Measurements from ENCODE around the gene MYO1D. TPM values are rescaled to one million over a fixed set of nuclear protein-coding genes. Genes with fewer than 3 reads are reported as not detected.
A peak's percentile ranks its signal among the peaks of the same experiment; 100 is the strongest.
"Not testable (repeated sequence)": the region's sequence is repeated elsewhere in the genome, so short reads cannot be mapped to it uniquely, and the experiment has no call there.

The MYO1D gene
- 10 to 100 TPM; 14.7 to 22.6 TPM for total RNA-seq

- DNase-seq (peak; percentile 70 to 75), ATAC-seq (replicated peaks in 1 of 2) (peak; percentile 60 to 64)
- peaks cover 0 to 3% of the 10 kb centered on the region in 2 donors for H3K36me3 Mint-ChIP-seq (ENCODE audit: insufficient read depth in 2 of 2)
- H3K9me3 Mint-ChIP-seq = no peaks in the 10 kb centered on the region
- peak within 1 kb of the TSS; percentile 92 to 94 for H3K4me3 Mint-ChIP-seq
- peaks cover 12% of the 10 kb centered on the region for H3K27me3 Mint-ChIP-seq (ENCODE audit: low read depth)
- H3K27ac Mint-ChIP-seq = peak within 1 kb of the TSS; percentile 67
- peaks cover 16% of the 10 kb centered on the region for H3K4me1 Mint-ChIP-seq (ENCODE audit: low read depth)
Observed at GRCh38 chr17:32876417-32877163, at the start of gene MYO1D. TSS of gene MYO1D (minus strand) at chr17:32877124. CDS start at chr17:32876872, 252 bp downstream.

DNA sequence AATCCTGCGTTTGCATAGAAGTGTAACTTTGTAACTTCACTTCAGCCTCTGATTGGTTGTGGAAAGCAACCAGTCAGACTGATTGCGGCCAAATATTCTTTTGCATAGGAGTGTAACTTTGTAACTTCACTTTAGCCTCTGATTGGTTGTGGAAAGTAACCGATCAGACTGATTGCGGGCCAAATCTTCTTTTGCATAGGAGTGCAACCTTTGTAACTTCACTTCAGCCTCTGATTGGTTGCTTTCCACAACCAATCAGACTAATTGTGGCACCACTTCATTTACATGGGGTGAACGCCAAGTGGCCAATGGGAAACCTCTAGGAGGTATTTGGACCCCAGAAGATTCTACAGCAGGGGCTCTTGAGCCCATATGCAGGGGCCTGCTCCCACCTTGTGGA, 49.3 kb upstream of the MYO1D start:
- Mint-ChIP-seq H3K4me3 (no peak overlapping the region), H3K36me3 (ENCODE audit: insufficient read depth in 2 of 2) (no peaks in the 10 kb centered on the region), H3K9me3 (no peaks in the 10 kb centered on the region), H3K27me3 (ENCODE audit: low read depth) (no peaks in the 10 kb centered on the region), H3K27ac (no peak overlapping the region), H3K4me1 (ENCODE audit: low read depth) (no peaks in the 10 kb centered on the region)
- ATAC-seq (replicated peaks in 1 of 2) = no peak
- DNase-seq = no peak

DNA sequence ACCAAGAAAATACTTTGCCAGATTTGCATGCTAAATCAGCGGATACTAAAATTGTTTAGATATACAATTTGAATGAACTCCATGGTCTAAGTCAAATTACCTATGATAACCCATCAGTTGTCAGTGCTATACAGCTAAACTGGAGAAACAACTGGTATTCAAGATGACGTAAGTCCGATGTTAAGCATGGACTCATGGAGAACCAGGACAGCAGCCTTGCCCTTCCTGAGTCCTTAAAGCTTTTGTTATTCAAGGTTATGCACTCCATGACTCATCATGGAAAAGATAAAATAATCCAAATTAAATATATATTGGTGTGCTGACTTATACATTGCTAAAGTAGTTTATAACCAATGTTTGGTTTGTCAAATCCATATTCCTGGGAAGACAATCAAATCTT, 47.0 kb upstream of the MYO1D start:
- not testable (repeated sequence) for H3K4me1 Mint-ChIP-seq (ENCODE audit: low read depth); ATAC-seq (replicated peaks in 1 of 2); H3K4me3 Mint-ChIP-seq; DNase-seq; H3K36me3 Mint-ChIP-seq (ENCODE audit: insufficient read depth in 2 of 2); H3K9me3 Mint-ChIP-seq; H3K27ac Mint-ChIP-seq; H3K27me3 Mint-ChIP-seq (ENCODE audit: low read depth)

GRCh38 chr17:32921017-32921416, 44.1 kb upstream of the MYO1D start:
- no peak for DNase-seq
- no peaks in the 10 kb centered on the region for H3K36me3 Mint-ChIP-seq (ENCODE audit: insufficient read depth in 2 of 2)
- no peaks in the 10 kb centered on the region for H3K9me3 Mint-ChIP-seq
- no peak overlapping the region for H3K27ac Mint-ChIP-seq
- no peak overlapping the region for H3K4me3 Mint-ChIP-seq
- no peaks in the 10 kb centered on the region for H3K27me3 Mint-ChIP-seq (ENCODE audit: low read depth)
- peaks cover 17% of the 10 kb centered on the region for H3K4me1 Mint-ChIP-seq (ENCODE audit: low read depth)
- no peak for ATAC-seq (replicated peaks in 1 of 2)

DNA sequence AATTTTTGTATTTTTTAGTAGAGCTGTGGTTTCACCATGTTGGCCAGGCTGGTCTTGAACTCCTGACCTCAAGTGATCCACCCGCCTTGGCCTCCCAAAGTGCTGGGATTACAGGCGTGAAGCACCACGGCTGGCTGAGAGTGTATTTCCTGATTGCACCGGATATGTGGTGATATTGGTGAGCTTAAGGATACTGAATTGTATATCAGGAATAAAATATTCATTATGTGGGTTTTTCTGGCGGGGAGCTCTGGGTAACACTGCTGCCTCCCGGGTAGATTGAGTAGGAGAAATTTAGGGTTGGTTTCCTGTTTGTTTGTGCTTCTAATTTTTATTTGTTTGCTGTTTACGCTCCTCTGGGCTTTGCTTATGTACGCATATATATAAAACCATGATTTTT, 43.4 kb upstream of the MYO1D start:
- ATAC-seq (replicated peaks in 1 of 2) (no peak), DNase-seq (no peak)
- Mint-ChIP-seq H3K4me1 (ENCODE audit: low read depth) (peaks cover 24% of the 10 kb centered on the region), H3K36me3 (ENCODE audit: insufficient read depth in 2 of 2) (no peaks in the 10 kb centered on the region), H3K4me3 (no peak overlapping the region), H3K9me3 (no peaks in the 10 kb centered on the region), H3K27ac (no peak overlapping the region), H3K27me3 (ENCODE audit: low read depth) (peaks cover 4% of the 10 kb centered on the region)

DNA sequence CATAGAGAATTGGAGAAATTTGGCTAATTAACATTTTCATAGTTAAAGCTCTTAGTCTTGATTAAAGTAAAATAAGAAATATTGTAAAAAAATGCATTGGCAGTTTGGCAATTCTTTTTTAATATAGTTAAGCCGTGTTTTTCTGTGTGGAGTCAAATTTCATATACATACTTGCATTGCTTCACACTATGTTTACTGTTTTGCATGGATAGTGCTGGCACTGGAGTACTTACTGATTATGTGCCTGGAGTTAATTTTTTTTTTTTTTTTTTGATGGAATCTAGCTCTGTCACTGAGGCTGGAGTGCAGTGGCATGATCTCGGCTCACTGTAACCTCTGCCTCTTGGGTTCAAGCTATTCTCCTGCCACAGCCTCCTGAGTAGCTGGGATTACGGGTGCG, 43.0 kb upstream of the MYO1D start:
- peaks cover 28% of the 10 kb centered on the region for H3K4me1 Mint-ChIP-seq (ENCODE audit: low read depth)
- H3K36me3 Mint-ChIP-seq (ENCODE audit: insufficient read depth in 2 of 2); H3K27me3 Mint-ChIP-seq (ENCODE audit: low read depth); H3K9me3 Mint-ChIP-seq; DNase-seq; ATAC-seq (replicated peaks in 1 of 2); H3K4me3 Mint-ChIP-seq; H3K27ac Mint-ChIP-seq: not testable (repeated sequence)

DNA sequence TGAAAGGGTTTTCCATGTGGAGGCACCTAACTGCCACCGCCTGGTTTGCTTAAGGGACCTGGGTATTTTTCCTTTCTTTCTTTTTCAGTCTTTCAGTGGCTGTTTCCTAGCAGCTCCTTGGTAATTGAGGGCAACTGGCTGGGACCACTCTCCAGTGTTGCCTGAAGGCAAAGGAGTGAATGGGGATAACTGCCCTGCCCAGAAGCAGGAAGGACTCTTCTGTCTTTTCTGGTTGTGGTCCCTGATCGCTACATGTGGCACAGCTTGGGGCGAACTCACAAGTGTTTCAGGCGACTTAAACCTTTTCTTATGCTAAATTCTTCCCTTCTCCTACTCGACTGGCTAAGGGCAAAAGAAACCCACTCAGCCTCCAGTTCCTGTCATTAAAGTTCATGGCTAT, 40.9 kb upstream of the MYO1D start:
- ATAC-seq (replicated peaks in 1 of 2) (no peak), DNase-seq (no peak)
- no peaks in the 10 kb centered on the region for H3K9me3 Mint-ChIP-seq
- H3K4me1 Mint-ChIP-seq (ENCODE audit: low read depth) = peaks cover 46% of the 10 kb centered on the region
- peaks cover 0 to 2% of the 10 kb centered on the region in 2 donors for H3K36me3 Mint-ChIP-seq (ENCODE audit: insufficient read depth in 2 of 2)
- peaks cover 17% of the 10 kb centered on the region for H3K27me3 Mint-ChIP-seq (ENCODE audit: low read depth)
- no peak overlapping the region for H3K27ac Mint-ChIP-seq
- H3K4me3 Mint-ChIP-seq = peak overlapping the region; percentile 18 to 53

DNA sequence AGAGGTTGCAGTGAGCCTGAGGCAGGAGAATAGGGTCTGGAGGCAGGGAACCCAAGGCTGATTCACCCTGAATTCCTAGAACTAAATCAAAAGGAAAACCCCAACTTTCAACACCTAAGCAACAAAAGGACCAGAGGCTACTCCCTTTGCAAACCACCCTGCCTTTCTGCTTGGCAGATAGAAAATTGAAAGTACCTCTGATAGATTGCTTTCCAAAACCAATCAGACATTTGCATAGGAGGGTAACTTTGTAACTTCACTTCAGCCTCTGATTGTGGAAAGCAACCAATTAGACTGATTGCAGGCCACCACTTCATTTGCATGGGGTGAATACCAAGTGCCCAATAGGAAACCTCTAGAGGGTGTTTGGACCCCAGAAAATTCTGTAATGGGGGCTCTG, 40.2 kb upstream of the MYO1D start:
- no peak for DNase-seq
- H3K27me3 Mint-ChIP-seq (ENCODE audit: low read depth) = peaks cover 23% of the 10 kb centered on the region
- no peak overlapping the region for H3K4me3 Mint-ChIP-seq
- H3K27ac Mint-ChIP-seq = no peak overlapping the region
- no peaks in the 10 kb centered on the region for H3K9me3 Mint-ChIP-seq
- peaks cover 0 to 2% of the 10 kb centered on the region in 2 donors for H3K36me3 Mint-ChIP-seq (ENCODE audit: insufficient read depth in 2 of 2)
- peaks cover 46% of the 10 kb centered on the region for H3K4me1 Mint-ChIP-seq (ENCODE audit: low read depth)
- ATAC-seq (replicated peaks in 1 of 2) = no peak

DNA sequence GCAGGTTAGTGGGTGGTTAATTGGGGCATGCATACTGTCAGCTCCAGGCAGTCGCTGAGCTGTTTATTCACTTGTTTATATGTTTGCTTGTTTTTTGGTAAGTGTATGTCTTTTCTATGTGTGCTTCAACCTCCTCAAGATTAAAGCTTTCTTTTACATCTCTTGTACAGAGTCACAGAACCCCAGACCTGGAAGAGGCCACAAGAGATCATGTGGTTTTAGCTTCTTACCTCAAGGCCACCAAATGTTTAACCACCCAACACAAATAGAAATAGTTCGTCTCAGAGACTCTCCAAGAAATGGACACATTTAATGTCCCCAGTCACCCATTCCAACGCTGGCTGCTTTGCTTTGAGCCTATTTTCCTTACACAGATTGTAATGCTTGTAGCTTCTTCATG, 39.2 kb upstream of the MYO1D start:
- DNase-seq = no peak
- peak overlapping the region; percentile 54 to 77 for H3K4me3 Mint-ChIP-seq

GRCh38 chr17:32915245-32915644, 38.3 kb upstream of the MYO1D start:
- H3K4me3 Mint-ChIP-seq = peak overlapping the region; percentile 73 to 77
- DNase-seq (no peak), ATAC-seq (replicated peaks in 1 of 2) (peak in 1 of 2 donors; percentile 12)
- H3K36me3 Mint-ChIP-seq (ENCODE audit: insufficient read depth in 2 of 2) = peaks cover 0 to 2% of the 10 kb centered on the region in 2 donors
- H3K27me3 Mint-ChIP-seq (ENCODE audit: low read depth) = peaks cover 26% of the 10 kb centered on the region
- no peaks in the 10 kb centered on the region for H3K9me3 Mint-ChIP-seq
- peaks cover 46% of the 10 kb centered on the region for H3K4me1 Mint-ChIP-seq (ENCODE audit: low read depth)
- no peak overlapping the region for H3K27ac Mint-ChIP-seq

More for the DNA sequence above, 39.2 kb upstream of the MYO1D start:
- Mint-ChIP-seq H3K36me3 (ENCODE audit: insufficient read depth in 2 of 2) (peaks cover 0 to 2% of the 10 kb centered on the region in 2 donors), H3K27ac (no peak overlapping the region), H3K4me1 (ENCODE audit: low read depth) (peaks cover 46% of the 10 kb centered on the region), H3K27me3 (ENCODE audit: low read depth) (peaks cover 26% of the 10 kb centered on the region), H3K9me3 (no peaks in the 10 kb centered on the region)
- ATAC-seq (replicated peaks in 1 of 2) = no peak

GRCh38 chr17:32914181-32914580, 37.3 kb upstream of the MYO1D start:
- peak; percentile 85 to 89 for ATAC-seq (replicated peaks in 1 of 2)
- DNase-seq = peak; percentile 70 to 72
- Mint-ChIP-seq H3K4me3 (peak overlapping the region; percentile 73 to 77), H3K27me3 (ENCODE audit: low read depth) (peaks cover 32% of the 10 kb centered on the region), H3K36me3 (ENCODE audit: insufficient read depth in 2 of 2) (peaks cover 0 to 2% of the 10 kb centered on the region in 2 donors), H3K27ac (peak overlapping the region; percentile 66), H3K9me3 (no peaks in the 10 kb centered on the region), H3K4me1 (ENCODE audit: low read depth) (peaks cover 50% of the 10 kb centered on the region)

GRCh38 chr17:32913593-32913992, 36.7 kb upstream of the MYO1D start:
- Mint-ChIP-seq H3K9me3 (no peaks in the 10 kb centered on the region), H3K4me3 (peak overlapping the region; percentile 34 to 77), H3K27ac (peak overlapping the region; percentile 20), H3K27me3 (ENCODE audit: low read depth) (peaks cover 38% of the 10 kb centered on the region), H3K36me3 (ENCODE audit: insufficient read depth in 2 of 2) (peaks cover 0 to 2% of the 10 kb centered on the region in 2 donors), H3K4me1 (ENCODE audit: low read depth) (peaks cover 50% of the 10 kb centered on the region)
- ATAC-seq (replicated peaks in 1 of 2) (no peak), DNase-seq (no peak)

- Mint-ChIP-seq H3K27me3 (ENCODE audit: low read depth) (peaks cover 43% of the 10 kb centered on the region), H3K36me3 (ENCODE audit: insufficient read depth in 2 of 2) (peaks cover 0 to 2% of the 10 kb centered on the region in 2 donors), H3K9me3 (no peaks in the 10 kb centered on the region), H3K4me3 (no peak overlapping the region), H3K4me1 (ENCODE audit: low read depth) (peaks cover 44% of the 10 kb centered on the region), H3K27ac (no peak overlapping the region)
- ATAC-seq (replicated peaks in 1 of 2) (no peak), DNase-seq (no peak)
Observed at GRCh38 chr17:32912218-32912897, 35.4 kb upstream of the MYO1D start.

Measured in activated T-cell treated with anti-CD3 and anti-CD28 coated beads, Interleukin-2, amount 50 U/mL, for 72 hours (primary cell).